Fibroblast of lung (primary cell): ENCODE measurements around the gene SMG7.

ENCODE experiments used
- CTCF ChIP-seq, 2 donors: IDR thresholded peaks in 1 of 2; conservative IDR thresholded peaks in 1 of 2; 1 replicate in 1 of 2; 2 replicates in 1 of 2; pipeline ENCODE4 v1.5.1; 2011 to 2012; ENCODE audit warnings: low read length in 2 of 2, control low read depth in 1 of 2, inconsistent platforms in 1 of 2, low read depth in 1 of 2, mild to moderate bottlenecking in 1 of 2
- EZH2 ChIP-seq: IDR thresholded peaks from 2 replicates; pipeline ENCODE4 v1.5.1; 2012; ENCODE audit warnings: low read length, control low read depth, mild to moderate bottlenecking; ENCODE audit errors: missing control alignments

GRCh38 chr1:183597656-183598347 is 125.5 kb downstream of the SMG7 start:
- no peak for TF ChIP-seq CTCF (conservative IDR thresholded peaks at IDR 0.05 in 1 of 2, IDR thresholded peaks at IDR 0.05 in 1 of 2; ENCODE audit: low read depth in 1 of 2, low read length in 2 of 2)
- no peak for TF ChIP-seq EZH2
